GM12878 (cell line): ENCODE results near the gene ZNF304. TPM values are rescaled to one million over a fixed set of nuclear protein-coding genes. Genes with fewer than 3 reads are reported as not detected.
A peak's percentile ranks its signal among the peaks of the same experiment; 100 is the strongest.

ENCODE experiments used
- ATAC-seq: fragments of 200-7000 bp; cut with Tn5 transposase; 3 replicates; pipeline ENCODE4 v1.9.1; 2020; ENCODE audit warnings: mild to moderate bottlenecking, moderate library complexity
- Bru-seq: library from RNA; stranded (reverse); fragments of 400-500 nt; gene quantifications from one replicate; lab custom pipeline; 2021; lab: Mats Ljungman, UMichigan
- BruChase-seq, 2 experiments: library from RNA; stranded (reverse); fragments of 400-500 nt; gene quantifications; one replicate each; lab custom pipeline; 2021; lab: Mats Ljungman, UMichigan
- BruUV-seq: library from RNA; stranded (reverse); fragments of 400-500 nt; replicated peaks from 2 replicates; lab custom pipeline; 2021; lab: Mats Ljungman, UMichigan
- CTCF ChIA-PET: fragments of 300-600 bp; sonication (Branson Sonifier 250); formaldehyde crosslinking; extraction: SDS; loops from one replicate; lab custom pipeline; 2021; ENCODE audit warnings: inconsistent platforms; lab: Yijun Ruan, JAX
- POLR2A ChIA-PET: fragments of 350-600 bp; formaldehyde crosslinking; extraction: SDS; loops from one replicate; lab custom pipeline; 2021; ENCODE audit warnings: inconsistent platforms; lab: Charles Lee
- RAD21 ChIA-PET: fragments of 300-600 bp; sonication (Branson Sonifier 250); formaldehyde crosslinking; loops from one replicate; lab custom pipeline; 2023; ENCODE audit warnings: antibody characterized with exemption; ENCODE audit not compliant: unreplicated experiment; lab: Charles Lee
- SMC1A ChIA-PET: fragments of 300-600 bp; sonication (Branson Sonifier 250); formaldehyde crosslinking; loops from one replicate; lab custom pipeline; 2023; ENCODE audit not compliant: unreplicated experiment, uncharacterized antibody; lab: Charles Lee
- DNase-seq: peaks from one replicate; pipeline ENCODE4 v3.0.0-alpha.2; 2011; ENCODE audit warnings: low read depth, low spot score
- FAIRE-seq: peaks from 3 replicates; lab custom pipeline; 2011; peaks lifted over from hg19 to GRCh38; lab: Jason Lieb, UNC
- H2AFZ ChIP-seq: 2 replicates; pipeline ENCODE4 v1.6.0; 2011; ENCODE audit warnings: low read depth, low read length, control low read depth; ENCODE audit not compliant: control insufficient read depth
- H3K27ac ChIP-seq: 2 replicates; pipeline ENCODE4 v1.5.1; 2011; ENCODE audit warnings: control low read depth; ENCODE audit not compliant: control insufficient read depth, insufficient read depth
- H3K27me3 ChIP-seq, 2 experiments: replicated peaks in 1 of 2; 2 replicates each; pipeline versions ENCODE4 v1.6.0 to v1.6.1; 2011; ENCODE audit warnings: low read length in 1 of 2; ENCODE audit not compliant: control insufficient read depth in 2 of 2, insufficient read depth in 2 of 2
- H3K36me3 ChIP-seq, 2 experiments: 2 replicates each; pipeline ENCODE4 v1.5.1; 2011; ENCODE audit warnings: low read length in 1 of 2; ENCODE audit not compliant: control insufficient read depth in 2 of 2, insufficient read depth in 2 of 2
- H3K4me1 ChIP-seq: 2 replicates; pipeline ENCODE4 v1.6.1; 2011; ENCODE audit warnings: mild to moderate bottlenecking, low read length, moderate library complexity, mixed read lengths; ENCODE audit not compliant: control insufficient read depth, insufficient read depth
- H3K4me2 ChIP-seq: 2 replicates; pipeline ENCODE4 v1.6.0; 2011; ENCODE audit warnings: control low read depth; ENCODE audit not compliant: control insufficient read depth, insufficient read depth
- H3K4me3 ChIP-seq: fragments of 200-600 bp; sonication (generic); 2 replicates; pipeline ENCODE4 v1.5.1; 2016
- H3K79me2 ChIP-seq: 2 replicates; pipeline ENCODE4 v1.6.0; 2011; ENCODE audit warnings: low read length; ENCODE audit not compliant: control insufficient read depth, insufficient read depth
- H3K9ac ChIP-seq: 2 replicates; pipeline ENCODE4 v1.8.0; 2011; ENCODE audit warnings: low read length, control low read depth, mixed read lengths; ENCODE audit not compliant: control insufficient read depth, insufficient read depth
- H3K9me3 ChIP-seq: replicated peaks from 3 replicates; pipeline ENCODE4 v1.5.1; 2011; ENCODE audit warnings: mild to moderate bottlenecking, low read length; ENCODE audit not compliant: control insufficient read depth, insufficient read depth
- H4K20me1 ChIP-seq: 2 replicates; pipeline ENCODE4 v1.6.0; 2011; ENCODE audit not compliant: control insufficient read depth, insufficient read depth
- BHLHE40 ChIP-seq, 2 experiments: fragments of 450-650 bp in 1 of 2; IDR thresholded peaks; 2 replicates each; pipeline ENCODE4 v1.6.1; 2011 to 2017; ENCODE audit warnings: low read depth in 2 of 2, borderline replicate concordance in 1 of 2, improper control_type of control experiment in 1 of 2, low read length in 1 of 2, mild to moderate bottlenecking in 1 of 2
- BMI1 ChIP-seq: fragments of 450-650 bp; IDR thresholded peaks from 2 replicates; pipeline ENCODE4 v1.6.1; 2016; ENCODE audit warnings: mild to moderate bottlenecking, moderate library complexity, borderline replicate concordance
- CHD4 ChIP-seq: fragments of 200-600 bp; sonication (generic); IDR thresholded peaks from 2 replicates; pipeline ENCODE4 v1.6.1; 2016; ENCODE audit warnings: mild to moderate bottlenecking
- GATAD2B ChIP-seq: fragments of 450-650 bp; conservative IDR thresholded peaks from 2 replicates; pipeline ENCODE4 v1.6.1; 2017; ENCODE audit warnings: low read depth, mild to moderate bottlenecking, moderate library complexity
- MEF2A ChIP-seq: IDR thresholded peaks from 2 replicates; pipeline ENCODE4 v1.6.1; 2011; ENCODE audit warnings: low read depth, mild to moderate bottlenecking, low read length, moderate library complexity; ENCODE audit not compliant: insufficient read depth
- NR2F1 ChIP-seq: fragments of 450-650 bp; conservative IDR thresholded peaks from 2 replicates; pipeline ENCODE4 v1.6.1; 2017; ENCODE audit warnings: mild to moderate bottlenecking
- SIN3A ChIP-seq: IDR thresholded peaks from 2 replicates; pipeline ENCODE4 v1.6.1; 2012; ENCODE audit warnings: low read depth, low read length, improper control_type of control experiment
- SPI1 ChIP-seq: IDR thresholded peaks from 2 replicates; pipeline ENCODE4 v1.6.1; 2011; ENCODE audit warnings: low read depth, mild to moderate bottlenecking, low read length, moderate library complexity, borderline replicate concordance; ENCODE audit not compliant: insufficient read depth
- YY1 ChIP-seq: IDR thresholded peaks from 2 replicates; pipeline ENCODE4 v1.6.1; 2011; ENCODE audit warnings: low read depth, mild to moderate bottlenecking, low read length
- WGBS: methylation state at CpG from one replicate; pipeline ENCODE4 v1.1.6; 2016; ENCODE audit warnings: low lambda C conversion rate; ENCODE audit not compliant: insufficient replicate concordance, insufficient coverage; ENCODE audit errors: missing lambda C conversion rate; 5-methylcytosine and 5-hydroxymethylcytosine counted together
- in situ Hi-C: fragments of 300-500 bp; cut with MboI; formaldehyde crosslinking; loops from 9 replicates; pipeline ENCODE4 v1.14.3; 2018; ENCODE audit warnings: mixed read lengths
- intact Hi-C: fragments of 100-400 bp; cut with micrococcal nuclease; formaldehyde crosslinking; loops from one replicate; pipeline ENCODE4 v1.14.2; 2022; ENCODE audit not compliant: unreplicated experiment
- long read RNA-seq, 2 experiments: library from polyadenylated mRNA; unstranded; transcript quantifications; one replicate each; pipeline ENCODE4 v2.0.0, GENCODE V29; 2019 to 2020
- polyA minus RNA-seq, 3 experiments: library from RNA; depleted of rRNA, polyadenylated mRNA; stranded (reverse); fragments of >200 nt; gene quantifications; 2 replicates each; pipeline ENCODE4 v1.2.3, GENCODE V29; 2011
- polyA plus RNA-seq, 11 experiments: library from polyadenylated mRNA; depleted of rRNA in 4 of 11; unstranded in 6 of 11; stranded (reverse) in 5 of 11; fragments of >200 nt; fragmentation: Nextera tagmentation in 4 of 11; fragmentation: Illumina TruSeq in 1 of 11; extraction: Ambion mirVana in 4 of 11; extraction: Trizol in 1 of 11; gene quantifications; 1 replicate in 1 of 11; 2 replicates in 10 of 11; pipeline versions ENCODE4 v1.2.1 to v1.2.3, GENCODE V29; 2011 to 2016; ENCODE audit warnings: inconsistent platforms in 2 of 11, missing spikeins in 2 of 11, low read depth in 1 of 11
- total RNA-seq, 4 experiments: library from RNA; depleted of rRNA in 3 of 4; stranded (reverse); fragments of >200 nt in 3 of 4; fragmentation: Illumina TruSeq in 1 of 4; extraction: Trizol in 1 of 4; gene quantifications; 2 replicates each; pipeline versions ENCODE4 v1.2.1 to v1.2.3, GENCODE V29; 2013 to 2021
- TF ChIP-seq, protein P1 (sequence below): fragments of 450-650 bp; IDR thresholded peaks from 2 replicates; pipeline ENCODE4 v1.6.1; 2016; ENCODE audit warnings: mild to moderate bottlenecking
- TF ChIP-seq, protein P2 (sequence below): fragments of 450-650 bp; IDR thresholded peaks from 2 replicates; pipeline ENCODE4 v1.6.1; 2017; ENCODE audit warnings: mild to moderate bottlenecking, moderate library complexity

Gene ZNF304
- 14.3 and 14.6 TPM in 2 replicates for total RNA-seq (2013; cell fraction: nucleolus; rRNA removed)
- 7.3 and 7.4 TPM in 2 replicates for total RNA-seq (2014; rRNA removed)
- 9.4 and 9.7 TPM in 2 replicates for total RNA-seq (2014; rRNA removed; fragmentation: Illumina TruSeq; extraction: Trizol)
- 8.6 and 8.8 TPM in 2 replicates for total RNA-seq (2021)
- 4.9 TPM for polyA plus RNA-seq (2011; ENCODE audit: low read depth)
- polyA plus RNA-seq (2011; rRNA removed) = 11.6 and 12.1 TPM in 2 replicates
- 7.4 and 9.1 TPM in 2 replicates for polyA plus RNA-seq (2011; cell fraction: cytosol; rRNA removed)
- 9.2 and 10.4 TPM in 2 replicates for polyA plus RNA-seq (2011; cell fraction: nucleus; rRNA removed)
- 6.2 and 7.2 TPM in 2 replicates for polyA plus RNA-seq (2012)
- 8.0 and 9.0 TPM in 2 replicates for polyA plus RNA-seq (2014; fragmentation: Illumina TruSeq; extraction: Trizol)
- 1 to 10 TPM; 1.1 to 1.5 TPM for polyA plus RNA-seq (2014; fragmentation: Nextera tagmentation; extraction: Ambion mirVana)
- 5.0 and 5.5 TPM in 2 replicates for polyA plus RNA-seq (2014; rRNA removed)
- polyA plus RNA-seq (2016; fragmentation: Nextera tagmentation; extraction: Ambion mirVana) = 1 to 10 TPM; 5.0 to 6.6 TPM
- polyA minus RNA-seq (2011; rRNA and poly(A)+ RNA removed) = 18.6 and 20.1 TPM in 2 replicates
- 6.0 and 7.2 TPM in 2 replicates for polyA minus RNA-seq (2011; cell fraction: cytosol; rRNA and poly(A)+ RNA removed)
- 5.8 and 7.3 TPM in 2 replicates for polyA minus RNA-seq (2011; cell fraction: nucleus; rRNA and poly(A)+ RNA removed)
- Bru-seq, nascent RNA = percentile 83 among the genes with signal in this experiment
- percentile 80 among the genes with signal in this experiment for BruChase-seq, experiment 1, labeled RNA remaining after a 6-hour chase
- percentile 92 among the genes with signal in this experiment for BruChase-seq, experiment 2, labeled RNA remaining after a 2-hour chase
- long read RNA-seq, experiment 1, full-length matches to known transcripts = 1 of 1 reads
- long read RNA-seq, experiment 1, partial matches to known transcripts = 0 of 1 reads
- long read RNA-seq, experiment 1, other reads (novel, unspliced or antisense) = 0 of 1 reads
- long read RNA-seq, experiment 2, partial matches to known transcripts = 0 of 4 reads
- long read RNA-seq, experiment 2, other reads (novel, unspliced or antisense) = 4 of 4 reads

DNA sequence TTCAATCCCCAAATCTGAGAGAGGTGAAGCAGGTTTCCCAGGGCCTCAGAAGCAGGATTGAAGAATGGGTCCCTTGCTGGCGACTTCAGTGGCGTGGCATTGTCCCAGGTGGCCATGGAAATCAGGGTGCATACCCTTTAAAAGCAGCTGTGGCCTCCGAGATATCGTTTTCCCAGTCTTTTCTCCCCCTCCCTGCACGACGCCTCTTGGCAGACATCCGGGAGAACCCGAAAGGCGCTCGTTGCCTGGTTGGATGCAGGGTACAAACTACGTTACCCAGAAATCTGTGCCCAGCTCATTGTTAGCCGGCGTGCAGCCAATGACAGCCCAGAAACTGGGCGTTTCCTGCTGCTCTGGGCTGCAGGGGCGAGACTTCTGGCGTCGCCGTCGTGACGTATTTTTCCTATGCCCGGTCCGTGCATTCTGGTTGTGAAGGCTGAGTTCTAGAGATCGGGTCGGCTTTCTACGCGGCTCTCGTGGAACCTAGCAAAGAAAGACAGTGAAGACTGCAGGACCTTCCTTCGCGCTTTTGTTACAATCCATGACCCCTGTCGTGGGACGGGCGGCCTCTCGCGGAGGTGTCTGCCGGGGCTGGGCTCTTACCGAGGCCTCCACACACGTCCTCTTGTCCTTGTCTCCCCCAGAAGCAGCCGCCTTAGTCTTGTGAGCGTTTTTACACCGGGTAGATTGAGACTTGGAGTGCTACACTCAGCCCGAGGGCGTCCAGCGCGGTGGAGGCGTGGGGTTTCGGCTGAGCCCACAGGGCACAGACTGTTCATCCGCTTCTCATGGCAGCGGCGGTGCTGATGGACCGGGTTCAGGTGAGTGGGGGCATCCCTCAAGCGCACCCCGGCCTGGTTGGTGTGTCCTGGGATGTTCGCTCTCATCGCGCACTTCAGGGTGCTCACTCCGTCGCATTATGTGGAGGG, at the start of gene ZNF304:
Gene ZNF304 (plus strand): TSS at position 395 of the 929 bp plus-strand sequence. CDS start 394 bp downstream, at position 789.
- Histone ChIP-seq H3K27me3 (no peaks in the 10 kb centered on the region), H3K4me2 (peak within 1 kb of the TSS; percentile 93), H3K27ac (peak within 1 kb of the TSS; percentile 57), H2AFZ (peak within 1 kb of the TSS; percentile 96), H3K36me3 (peaks cover 4 to 18% of the 10 kb centered on the region in 2 experiments; a peak in 3 of 4 replicates), H3K9ac (peak within 1 kb of the TSS; percentile 78), H3K4me1 (no peaks in the 10 kb centered on the region), H3K9me3 (peaks cover 3% of the 10 kb centered on the region; the same call in 1 of the 3 replicates), H3K4me3 (peak within 1 kb of the TSS; percentile 83), H4K20me1 (no peaks in the 10 kb centered on the region), H3K79me2 (peaks cover 21% of the 10 kb centered on the region)
- SMC1A ChIA-PET = interaction anchor here (0.7 to 1.4 kb wide), 8 partner anchors 17 to 69 kb away, joined by 3 to 6 read pairs (median 4); partner anchors contain the start of genes ZNF543 and ZNF548
- FAIRE-seq (peak; percentile 98), DNase-seq (peak; percentile 73), ATAC-seq (peak; percentile 100)
- POLR2A ChIA-PET = interaction anchor here (0.6 to 1.7 kb wide), 7 partner anchors 12 to 495 kb away, joined by 3 to 11 read pairs (median 5); partner anchors contain the start of genes TRAPPC2B, ZNF547, ZNF548 and ZNF749
- in situ Hi-C loops (no loop called here), intact Hi-C loops (no loop called here)
- RAD21 ChIA-PET = interaction anchor here (0.7 to 1.6 kb wide), 4 partner anchors 12 to 84 kb away, joined by 3 to 5 read pairs (median 4); partner anchors contain the start of genes TRAPPC2B, ZNF547, ZNF548 and ZNF749
- CTCF ChIA-PET = interaction anchor here (0.6 to 2.2 kb wide), 6 partner anchors 11 to 418 kb away, joined by 3 to 6 read pairs (median 4); partner anchors contain the start of genes TRAPPC2B, ZNF460, ZNF547 and ZNF586
- BruUV-seq = no TSS peak
- WGBS = 3% methylated on average over 57 of the region's 57 CpGs
- TF ChIP-seq SPI1 = no peak
- TF ChIP-seq YY1 = peak; percentile 51; the same call in 1 of the 2 replicates
- TF ChIP-seq GATAD2B = no peak
- TF ChIP-seq CHD4 = no peak
- TF ChIP-seq MEF2A = no peak
- TF ChIP-seq NR2F1 = no peak
- TF ChIP-seq, protein P1, sequence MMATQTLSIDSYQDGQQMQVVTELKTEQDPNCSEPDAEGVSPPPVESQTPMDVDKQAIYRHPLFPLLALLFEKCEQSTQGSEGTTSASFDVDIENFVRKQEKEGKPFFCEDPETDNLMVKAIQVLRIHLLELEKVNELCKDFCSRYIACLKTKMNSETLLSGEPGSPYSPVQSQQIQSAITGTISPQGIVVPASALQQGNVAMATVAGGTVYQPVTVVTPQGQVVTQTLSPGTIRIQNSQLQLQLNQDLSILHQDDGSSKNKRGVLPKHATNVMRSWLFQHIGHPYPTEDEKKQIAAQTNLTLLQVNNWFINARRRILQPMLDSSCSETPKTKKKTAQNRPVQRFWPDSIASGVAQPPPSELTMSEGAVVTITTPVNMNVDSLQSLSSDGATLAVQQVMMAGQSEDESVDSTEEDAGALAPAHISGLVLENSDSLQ = peak; percentile 76
- TF ChIP-seq BMI1 = no peak
- peak in 1 of 2 experiments; percentile 35; a peak in 1 of 4 replicates for TF ChIP-seq BHLHE40 (IDR thresholded peaks at IDR 0.05; ENCODE audit: borderline replicate concordance in 1 of 2, low read depth in 2 of 2, low read length in 1 of 2)
- TF ChIP-seq, protein P2, sequence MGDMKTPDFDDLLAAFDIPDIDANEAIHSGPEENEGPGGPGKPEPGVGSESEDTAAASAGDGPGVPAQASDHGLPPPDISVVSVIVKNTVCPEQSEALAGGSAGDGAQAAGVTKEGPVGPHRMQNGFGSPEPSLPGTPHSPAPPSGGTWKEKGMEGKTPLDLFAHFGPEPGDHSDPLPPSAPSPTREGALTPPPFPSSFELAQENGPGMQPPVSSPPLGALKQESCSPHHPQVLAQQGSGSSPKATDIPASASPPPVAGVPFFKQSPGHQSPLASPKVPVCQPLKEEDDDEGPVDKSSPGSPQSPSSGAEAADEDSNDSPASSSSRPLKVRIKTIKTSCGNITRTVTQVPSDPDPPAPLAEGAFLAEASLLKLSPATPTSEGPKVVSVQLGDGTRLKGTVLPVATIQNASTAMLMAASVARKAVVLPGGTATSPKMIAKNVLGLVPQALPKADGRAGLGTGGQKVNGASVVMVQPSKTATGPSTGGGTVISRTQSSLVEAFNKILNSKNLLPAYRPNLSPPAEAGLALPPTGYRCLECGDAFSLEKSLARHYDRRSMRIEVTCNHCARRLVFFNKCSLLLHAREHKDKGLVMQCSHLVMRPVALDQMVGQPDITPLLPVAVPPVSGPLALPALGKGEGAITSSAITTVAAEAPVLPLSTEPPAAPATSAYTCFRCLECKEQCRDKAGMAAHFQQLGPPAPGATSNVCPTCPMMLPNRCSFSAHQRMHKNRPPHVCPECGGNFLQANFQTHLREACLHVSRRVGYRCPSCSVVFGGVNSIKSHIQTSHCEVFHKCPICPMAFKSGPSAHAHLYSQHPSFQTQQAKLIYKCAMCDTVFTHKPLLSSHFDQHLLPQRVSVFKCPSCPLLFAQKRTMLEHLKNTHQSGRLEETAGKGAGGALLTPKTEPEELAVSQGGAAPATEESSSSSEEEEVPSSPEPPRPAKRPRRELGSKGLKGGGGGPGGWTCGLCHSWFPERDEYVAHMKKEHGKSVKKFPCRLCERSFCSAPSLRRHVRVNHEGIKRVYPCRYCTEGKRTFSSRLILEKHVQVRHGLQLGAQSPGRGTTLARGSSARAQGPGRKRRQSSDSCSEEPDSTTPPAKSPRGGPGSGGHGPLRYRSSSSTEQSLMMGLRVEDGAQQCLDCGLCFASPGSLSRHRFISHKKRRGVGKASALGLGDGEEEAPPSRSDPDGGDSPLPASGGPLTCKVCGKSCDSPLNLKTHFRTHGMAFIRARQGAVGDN = 0 out of 2 replicates have a peak, but pooled peaks have one; percentile 44
- peak; percentile 76 for TF ChIP-seq SIN3A
